Measurements from ENCODE around the gene TACC2.

GRCh38 chr10:122237331-122237990 is 248.5 kb downstream of the TACC2 start:
- TF ChIP-seq CTCF (IDR thresholded peaks at IDR 0.05; ENCODE audit: borderline replicate concordance, extremely low read depth, low read length, poor library complexity, severe bottlenecking) (no peak), EZH2 (IDR thresholded peaks at IDR 0.05; ENCODE audit: borderline replicate concordance, low read depth, low read length, severe bottlenecking) (no peak)

Measured in DND-41 (cell line).